ENCODE data around the gene LYPD6B.

LYPD6B gene

GRCh38 chr2:149080099-149080498 lies 41.6 kb downstream of the LYPD6B start:
- TF ChIP-seq, protein P1, sequence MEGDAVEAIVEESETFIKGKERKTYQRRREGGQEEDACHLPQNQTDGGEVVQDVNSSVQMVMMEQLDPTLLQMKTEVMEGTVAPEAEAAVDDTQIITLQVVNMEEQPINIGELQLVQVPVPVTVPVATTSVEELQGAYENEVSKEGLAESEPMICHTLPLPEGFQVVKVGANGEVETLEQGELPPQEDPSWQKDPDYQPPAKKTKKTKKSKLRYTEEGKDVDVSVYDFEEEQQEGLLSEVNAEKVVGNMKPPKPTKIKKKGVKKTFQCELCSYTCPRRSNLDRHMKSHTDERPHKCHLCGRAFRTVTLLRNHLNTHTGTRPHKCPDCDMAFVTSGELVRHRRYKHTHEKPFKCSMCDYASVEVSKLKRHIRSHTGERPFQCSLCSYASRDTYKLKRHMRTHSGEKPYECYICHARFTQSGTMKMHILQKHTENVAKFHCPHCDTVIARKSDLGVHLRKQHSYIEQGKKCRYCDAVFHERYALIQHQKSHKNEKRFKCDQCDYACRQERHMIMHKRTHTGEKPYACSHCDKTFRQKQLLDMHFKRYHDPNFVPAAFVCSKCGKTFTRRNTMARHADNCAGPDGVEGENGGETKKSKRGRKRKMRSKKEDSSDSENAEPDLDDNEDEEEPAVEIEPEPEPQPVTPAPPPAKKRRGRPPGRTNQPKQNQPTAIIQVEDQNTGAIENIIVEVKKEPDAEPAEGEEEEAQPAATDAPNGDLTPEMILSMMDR (IDR thresholded peaks at IDR 0.05; ENCODE audit: low read depth, low read length, missing control alignments) = no peak
- no peak for DNase-seq (ENCODE audit: low read depth)
- no peak overlapping the region for H3K4me3 ChIP-seq (ENCODE audit: low read depth, low read length)

DNA sequence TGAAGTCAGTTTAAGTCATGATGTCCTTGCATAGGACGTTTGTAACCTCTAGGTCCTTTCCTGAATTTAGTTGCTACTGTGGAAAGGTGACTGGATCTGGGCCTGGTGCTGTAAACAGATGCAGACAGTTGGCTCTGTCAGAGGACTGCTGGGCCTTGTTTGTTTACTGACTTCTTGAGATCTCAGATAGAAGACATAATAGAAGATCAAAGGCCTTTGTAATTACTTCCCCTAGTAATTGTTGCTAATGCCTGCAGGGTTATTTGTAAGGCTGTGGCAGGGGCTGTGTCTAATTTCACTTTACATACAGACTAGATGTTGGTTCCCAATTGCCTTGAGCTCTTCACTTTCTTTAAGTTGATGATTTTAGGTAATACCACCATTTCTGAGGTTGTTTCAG lies 42.5 kb downstream of the LYPD6B start:
- TF ChIP-seq, protein P1 (IDR thresholded peaks at IDR 0.05; ENCODE audit: low read depth, low read length, missing control alignments) = no peak
- DNase-seq (ENCODE audit: low read depth) = no peak
- no peak overlapping the region for H3K4me3 ChIP-seq (ENCODE audit: low read depth, low read length)

DNA sequence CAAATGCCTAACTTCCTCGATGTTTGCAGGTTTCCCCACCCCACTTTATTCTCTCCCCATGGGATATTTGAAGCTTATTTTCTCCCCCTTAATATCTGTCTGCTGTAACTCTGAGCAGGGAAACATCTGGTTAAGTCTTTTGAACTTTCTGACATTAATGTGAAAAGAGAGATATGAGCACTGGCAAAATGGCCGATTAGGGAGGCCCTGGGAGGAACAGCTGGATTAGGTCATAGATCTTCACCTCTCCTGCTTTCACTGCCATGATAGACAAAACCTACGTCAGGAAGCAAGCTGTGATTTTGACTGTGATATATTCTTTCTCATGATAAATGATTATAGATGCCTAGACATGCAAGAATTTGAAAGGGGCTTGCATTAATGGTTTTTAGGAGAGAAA lies 43.6 kb downstream of the LYPD6B start:
- no peak for DNase-seq (ENCODE audit: low read depth)
- TF ChIP-seq, protein P1 (IDR thresholded peaks at IDR 0.05; ENCODE audit: low read depth, low read length, missing control alignments) = no peak
- H3K4me3 ChIP-seq (ENCODE audit: low read depth, low read length) = no peak overlapping the region

- TF ChIP-seq, protein P1 (IDR thresholded peaks at IDR 0.05; ENCODE audit: low read depth, low read length, missing control alignments) = no peak
- no peak overlapping the region for H3K4me3 ChIP-seq (ENCODE audit: low read depth, low read length)
- DNase-seq (ENCODE audit: low read depth) = no peak
Observed at GRCh38 chr2:149082735-149083134, 44.2 kb downstream of the LYPD6B start.

- no peak overlapping the region for H3K4me3 ChIP-seq (ENCODE audit: low read depth, low read length)
- no peak for DNase-seq (ENCODE audit: low read depth)
- TF ChIP-seq, protein P1 (IDR thresholded peaks at IDR 0.05; ENCODE audit: low read depth, low read length, missing control alignments) = no peak
Observed at GRCh38 chr2:149084924-149085795, 46.7 kb downstream of the LYPD6B start.

DNA sequence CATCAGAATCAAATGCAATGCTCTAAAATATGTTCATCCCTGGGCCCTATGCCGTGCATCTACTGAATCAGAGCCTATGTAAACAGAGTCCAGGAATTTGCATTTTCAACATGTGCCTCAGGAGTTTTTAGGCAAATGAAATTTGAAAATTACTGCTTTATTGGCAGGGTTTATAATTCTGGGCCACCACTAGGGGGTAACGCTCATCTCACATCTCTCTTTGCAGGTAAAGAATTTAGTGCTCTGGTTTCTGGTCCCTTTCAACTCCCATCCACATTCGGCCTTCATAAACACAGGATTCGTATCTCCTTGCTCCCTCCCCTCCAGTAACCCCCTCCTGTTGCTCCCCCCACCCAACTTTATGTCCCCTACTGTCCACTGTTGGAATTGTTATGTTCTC lies 49.3 kb downstream of the LYPD6B start:
- DNase-seq (ENCODE audit: low read depth) = no peak

More for the DNA sequence above, 49.3 kb downstream of the LYPD6B start:
- H3K4me3 ChIP-seq (ENCODE audit: low read depth, low read length) = no peak overlapping the region
- TF ChIP-seq, protein P1 (IDR thresholded peaks at IDR 0.05; ENCODE audit: low read depth, low read length, missing control alignments) = peak; percentile 59
